Mucosa of rectum (tissue), 2 donors: ENCODE results near the gene CCNL1.

ENCODE experiments used
- H3K27ac ChIP-seq, 2 donors: one replicate each; pipeline ENCODE4 v1.7.0; 2013; ENCODE audit warnings: inconsistent platforms in 2 of 2, low read depth in 2 of 2, low read length in 2 of 2
- H3K27me3 ChIP-seq, 2 donors: one replicate each; pipeline ENCODE4 v1.7.0; 2013; ENCODE audit warnings: low read length in 2 of 2; ENCODE audit not compliant: control insufficient read depth in 2 of 2, insufficient read depth in 2 of 2
- H3K36me3 ChIP-seq, 2 donors: one replicate each; pipeline ENCODE4 v1.7.0; 2013; ENCODE audit warnings: low read length in 2 of 2; ENCODE audit not compliant: control insufficient read depth in 2 of 2, insufficient read depth in 2 of 2
- H3K4me1 ChIP-seq, 2 donors: one replicate each; pipeline ENCODE4 v1.7.0; 2013; ENCODE audit warnings: low read length in 2 of 2, mild to moderate bottlenecking in 1 of 2; ENCODE audit not compliant: control insufficient read depth in 2 of 2, insufficient read depth in 2 of 2
- H3K4me3 ChIP-seq, 2 donors: one replicate each; pipeline ENCODE4 v1.7.0; 2013; ENCODE audit warnings: low read length in 2 of 2
- H3K9ac ChIP-seq, 2 donors: one replicate each; pipeline ENCODE4 v1.7.0; 2013; ENCODE audit warnings: low read length in 2 of 2, low read depth in 1 of 2, mild to moderate bottlenecking in 1 of 2
- H3K9me3 ChIP-seq, 2 donors: one replicate each; pipeline ENCODE4 v1.7.0; 2013; ENCODE audit warnings: low read length in 2 of 2; ENCODE audit not compliant: control insufficient read depth in 2 of 2
- donor health status: healthy.
- donor health status: Normal muscosa, but diverticular disease.

The CCNL1 gene

GRCh38 chr3:157127268-157127667 lies 32.7 kb downstream of the CCNL1 start:
- Histone ChIP-seq H3K36me3 (no peaks in the 10 kb centered on the region), H3K4me3 (no peak overlapping the region), H3K4me1 (peaks cover 42 to 71% of the 10 kb centered on the region in 2 donors), H3K27me3 (no peaks in the 10 kb centered on the region), H3K9ac (no peak overlapping the region), H3K9me3 (no peaks in the 10 kb centered on the region), H3K27ac (peak overlapping the region; percentile 93 to 99)

- Histone ChIP-seq H3K27ac (peak overlapping the region; percentile 19 to 69), H3K4me1 (peaks cover 45 to 71% of the 10 kb centered on the region in 2 donors)
Measured at GRCh38 chr3:157126365-157126764, 33.6 kb downstream of the CCNL1 start.

GRCh38 chr3:157125101-157125500 lies 34.8 kb downstream of the CCNL1 start:
- Histone ChIP-seq H3K27ac (peak overlapping the region; percentile 23 to 69), H3K4me3 (no peak overlapping the region), H3K9me3 (no peaks in the 10 kb centered on the region), H3K9ac (peak overlapping the region in 1 of 2 donors; percentile 4), H3K36me3 (no peaks in the 10 kb centered on the region), H3K4me1 (peaks cover 40 to 70% of the 10 kb centered on the region in 2 donors), H3K27me3 (no peaks in the 10 kb centered on the region)

More at GRCh38 chr3:157126365-157126764, 33.6 kb downstream of the CCNL1 start:
- Histone ChIP-seq H3K27me3 (no peaks in the 10 kb centered on the region), H3K9me3 (no peaks in the 10 kb centered on the region), H3K36me3 (no peaks in the 10 kb centered on the region), H3K4me3 (no peak overlapping the region), H3K9ac (peak overlapping the region in 1 of 2 donors; percentile 45)

- Histone ChIP-seq H3K27ac (no peak overlapping the region), H3K27me3 (no peaks in the 10 kb centered on the region), H3K36me3 (no peaks in the 10 kb centered on the region), H3K4me1 (peaks cover 29 to 65% of the 10 kb centered on the region in 2 donors), H3K4me3 (no peak overlapping the region), H3K9me3 (no peaks in the 10 kb centered on the region), H3K9ac (no peak overlapping the region)
Measured at GRCh38 chr3:157123621-157124020, 36.3 kb downstream of the CCNL1 start.

GRCh38 chr3:157122832-157123427 lies 37.0 kb downstream of the CCNL1 start:
- Histone ChIP-seq H3K27me3 (no peaks in the 10 kb centered on the region), H3K9ac (no peak overlapping the region), H3K27ac (no peak overlapping the region), H3K9me3 (no peaks in the 10 kb centered on the region), H3K36me3 (no peaks in the 10 kb centered on the region), H3K4me3 (no peak overlapping the region), H3K4me1 (peaks cover 22 to 58% of the 10 kb centered on the region in 2 donors)

GRCh38 chr3:157122116-157122515 lies 37.8 kb downstream of the CCNL1 start:
- Histone ChIP-seq H3K9ac (no peak overlapping the region), H3K27ac (no peak overlapping the region), H3K4me1 (peaks cover 18 to 58% of the 10 kb centered on the region in 2 donors)

GRCh38 chr3:157121522-157121921 lies 38.4 kb downstream of the CCNL1 start:
- H3K9ac ChIP-seq, result no peak overlapping the region
- H3K27ac ChIP-seq, result no peak overlapping the region
- H3K4me1 ChIP-seq, result peaks cover 18 to 63% of the 10 kb centered on the region in 2 donors

More at GRCh38 chr3:157122116-157122515, 37.8 kb downstream of the CCNL1 start:
- H3K9me3 ChIP-seq, result no peaks in the 10 kb centered on the region
- no peaks in the 10 kb centered on the region for H3K36me3 ChIP-seq
- H3K27me3 ChIP-seq, result no peaks in the 10 kb centered on the region
- no peak overlapping the region for H3K4me3 ChIP-seq

GRCh38 chr3:157120071-157120892 lies 39.7 kb downstream of the CCNL1 start:
- H3K9me3 ChIP-seq, result no peaks in the 10 kb centered on the region
- H3K27me3 ChIP-seq, result no peaks in the 10 kb centered on the region
- peak overlapping the region; percentile 43 to 75 for H3K9ac ChIP-seq
- H3K4me1 ChIP-seq, result peaks cover 18 to 65% of the 10 kb centered on the region in 2 donors
- H3K4me3 ChIP-seq, result peak overlapping the region; percentile 53 to 63
- H3K36me3 ChIP-seq, result no peaks in the 10 kb centered on the region
- H3K27ac ChIP-seq, result peak overlapping the region; percentile 88

More at GRCh38 chr3:157121522-157121921, 38.4 kb downstream of the CCNL1 start:
- no peaks in the 10 kb centered on the region for H3K27me3 ChIP-seq
- H3K36me3 ChIP-seq, result no peaks in the 10 kb centered on the region
- no peak overlapping the region for H3K4me3 ChIP-seq
- H3K9me3 ChIP-seq, result no peaks in the 10 kb centered on the region

- H3K9ac ChIP-seq, result peak overlapping the region in 1 of 2 donors; percentile 75
- H3K27ac ChIP-seq, result peak overlapping the region; percentile 88
- peaks cover 18 to 64% of the 10 kb centered on the region in 2 donors for H3K4me1 ChIP-seq
- no peaks in the 10 kb centered on the region for H3K36me3 ChIP-seq
- no peaks in the 10 kb centered on the region for H3K9me3 ChIP-seq
- no peaks in the 10 kb centered on the region for H3K27me3 ChIP-seq
- peak overlapping the region; percentile 53 to 63 for H3K4me3 ChIP-seq
Measured at GRCh38 chr3:157119369-157119951, 40.5 kb downstream of the CCNL1 start.
